ENCODE data around the gene RPL28.
"Not testable (repeated sequence)": the region's sequence is repeated elsewhere in the genome, so short reads cannot be mapped to it uniquely, and the experiment has no call there.

RPL28 gene

GRCh38 chr19:55433292-55433691 is 47.6 kb downstream of the RPL28 start:
- FAIRE-seq = no peak

DNA sequence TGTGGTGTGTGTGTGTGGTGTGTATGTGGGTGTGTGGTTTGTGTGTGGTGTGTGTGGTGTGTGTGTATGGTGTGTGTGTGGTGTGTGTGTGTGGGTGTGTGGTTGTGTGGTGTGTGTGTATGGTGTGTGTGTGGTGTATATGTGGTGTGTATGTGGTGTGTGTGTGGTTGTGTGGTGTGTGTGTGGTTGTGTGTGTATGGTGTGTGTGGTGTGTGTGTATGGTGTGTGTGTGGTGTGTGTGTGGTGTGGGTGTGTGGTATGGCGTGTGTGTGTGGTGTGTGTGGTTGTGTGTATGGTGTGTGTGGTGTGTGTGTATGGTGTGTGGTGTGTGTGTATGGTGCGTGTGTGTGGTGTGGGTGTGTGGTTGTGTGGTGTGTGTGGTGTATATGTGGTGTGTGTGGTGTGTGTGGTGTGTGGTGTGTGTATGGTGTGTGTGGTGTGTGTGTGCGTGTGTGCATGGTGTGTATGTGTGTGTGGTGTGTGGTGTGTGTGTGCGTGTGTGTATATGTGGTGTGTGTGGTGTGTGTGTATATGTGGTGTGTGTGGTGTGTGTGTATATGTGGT is 48.7 kb downstream of the RPL28 start:
- FAIRE-seq = no peak

DNA sequence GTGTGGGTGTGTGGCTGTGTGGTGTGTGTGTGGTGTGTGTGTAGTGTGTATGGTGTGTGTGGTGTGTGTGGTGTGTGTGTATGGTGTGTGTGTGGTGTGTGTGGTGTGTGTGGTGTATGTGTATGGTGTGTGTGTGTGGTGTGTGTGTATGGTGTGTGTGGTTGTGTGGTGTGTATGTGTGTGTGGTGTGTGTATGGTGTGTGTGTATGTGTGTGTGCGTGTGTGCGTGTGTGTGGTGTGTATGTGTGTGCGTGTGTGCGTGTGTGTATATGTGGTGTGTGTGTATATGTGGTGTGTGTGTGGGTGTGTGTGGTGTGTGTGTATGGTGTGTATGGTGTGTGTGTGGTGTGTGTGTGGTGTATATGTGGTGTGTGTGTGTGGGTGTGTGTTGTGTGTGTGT is 49.3 kb downstream of the RPL28 start:
- FAIRE-seq = no peak

GRCh38 chr19:55436847-55437246 is 51.1 kb downstream of the RPL28 start:
- no peak for FAIRE-seq

DNA sequence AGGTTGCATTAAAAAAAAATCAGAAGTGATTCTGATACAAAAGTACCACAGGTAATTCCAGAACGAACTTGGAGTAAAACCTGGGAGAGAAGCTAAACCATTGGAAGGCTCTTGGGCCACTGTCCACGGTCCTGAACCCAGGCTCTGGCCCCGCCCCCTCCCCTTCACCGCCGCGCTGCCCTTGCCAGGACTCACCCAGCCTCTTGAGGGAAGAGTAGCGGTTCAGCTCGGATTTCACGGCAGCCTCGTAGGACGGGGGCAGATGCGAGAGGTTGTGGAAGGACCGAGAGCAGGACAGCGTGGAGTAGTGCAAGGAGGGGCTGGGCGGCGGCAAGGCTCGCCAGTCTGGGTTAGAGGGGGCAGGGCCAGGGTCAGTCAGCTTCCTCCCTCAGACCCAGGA is 51.7 kb downstream of the RPL28 start:
- no peak for FAIRE-seq

- no peak for FAIRE-seq
These were observed 53.3 kb downstream of the RPL28 start for GRCh38 chr19:55439052-55439451.

- no peak for FAIRE-seq
These were observed 54.8 kb downstream of the RPL28 start for GRCh38 chr19:55440411-55441105.

DNA sequence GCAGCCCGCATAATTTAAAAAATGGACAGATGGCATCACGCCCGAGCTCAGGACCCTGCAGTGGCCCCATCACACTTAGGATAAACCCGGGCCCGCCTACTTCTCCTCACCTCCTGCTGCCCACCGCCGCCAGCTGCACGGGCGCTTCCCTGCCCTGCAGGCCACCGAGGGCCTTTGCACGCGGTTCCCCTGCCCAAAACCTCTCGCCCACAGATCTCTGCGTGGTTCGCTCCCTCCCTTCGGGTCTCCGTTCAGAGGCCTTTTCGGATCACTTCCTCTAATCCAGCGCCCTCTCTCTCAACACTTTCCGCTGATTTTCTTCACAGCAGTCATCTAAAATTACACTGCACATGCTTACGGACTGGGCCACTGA is 55.6 kb downstream of the RPL28 start:
- FAIRE-seq = no peak

DNA sequence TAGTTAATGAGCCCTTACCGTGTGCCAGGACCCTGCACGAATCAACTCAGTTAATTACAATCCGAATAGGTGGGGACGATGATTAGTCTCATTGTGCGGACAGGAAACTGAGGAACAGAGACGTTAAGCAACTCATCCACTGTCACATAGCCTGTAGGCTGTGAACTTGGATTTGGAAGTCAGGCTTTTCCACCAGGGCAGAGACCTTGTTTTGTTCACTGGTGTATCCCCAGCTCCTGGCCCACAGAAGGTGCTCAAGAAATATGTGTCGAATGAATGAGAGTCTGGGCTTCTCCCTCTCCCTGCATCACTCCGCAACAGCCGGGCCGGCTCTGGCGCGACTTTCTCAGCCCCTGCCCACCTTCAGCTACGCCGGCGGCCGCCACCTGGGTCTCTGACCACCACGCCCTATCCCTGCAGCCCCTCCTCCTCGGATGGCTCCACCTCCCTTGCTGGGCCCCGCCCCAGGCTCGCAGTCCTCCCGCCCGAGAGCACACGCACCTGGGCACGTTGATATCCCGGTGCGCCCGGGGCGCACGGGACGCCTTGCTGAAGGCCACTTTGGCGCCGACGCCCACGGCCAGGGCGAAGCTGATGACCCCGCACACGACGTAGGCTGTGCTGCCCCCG is 56.1 kb downstream of the RPL28 start:
- no peak for FAIRE-seq

GRCh38 chr19:55442372-55442961 is 56.7 kb downstream of the RPL28 start:
- FAIRE-seq = no peak

GRCh38 chr19:55443045-55443823 is 57.5 kb downstream of the RPL28 start, which contains the start of gene SHISA7:
Gene SHISA7 (minus strand): TSS chr19:55443300. CDS start chr19:55442863, 437 bp downstream.
- FAIRE-seq = no peak

DNA sequence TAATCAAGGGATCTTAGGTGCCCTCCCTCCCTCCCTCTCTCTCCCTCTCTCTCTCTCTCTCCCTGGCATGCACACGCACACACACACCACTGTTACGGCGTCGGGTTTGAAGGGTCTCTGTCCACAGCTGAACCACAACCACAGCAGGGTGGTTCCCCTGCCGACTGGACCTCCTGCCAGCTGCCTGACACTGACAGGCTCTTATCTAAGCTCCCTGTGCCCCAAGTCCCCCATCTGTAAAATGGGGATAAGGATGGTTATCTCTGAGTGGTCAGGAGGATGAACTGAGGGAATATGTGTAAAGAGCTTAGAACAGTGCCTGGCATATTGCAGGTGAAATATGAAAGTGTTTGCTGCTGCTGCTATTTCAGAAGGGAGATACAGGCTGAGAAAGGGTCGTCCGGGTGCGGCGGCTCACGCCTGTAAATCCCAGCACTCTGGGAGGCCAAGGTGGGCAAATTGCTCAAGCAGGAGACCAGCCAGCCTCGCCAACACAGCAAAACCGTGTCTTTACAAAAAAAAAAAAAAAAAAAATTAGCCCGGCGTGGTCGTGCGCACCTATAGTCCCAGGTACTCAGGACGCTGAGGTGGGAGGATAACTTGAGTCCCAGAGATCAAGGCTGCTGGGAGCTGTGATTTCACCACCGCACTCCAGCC is 58.2 kb downstream of the RPL28 start:
- FAIRE-seq = no peak

DNA sequence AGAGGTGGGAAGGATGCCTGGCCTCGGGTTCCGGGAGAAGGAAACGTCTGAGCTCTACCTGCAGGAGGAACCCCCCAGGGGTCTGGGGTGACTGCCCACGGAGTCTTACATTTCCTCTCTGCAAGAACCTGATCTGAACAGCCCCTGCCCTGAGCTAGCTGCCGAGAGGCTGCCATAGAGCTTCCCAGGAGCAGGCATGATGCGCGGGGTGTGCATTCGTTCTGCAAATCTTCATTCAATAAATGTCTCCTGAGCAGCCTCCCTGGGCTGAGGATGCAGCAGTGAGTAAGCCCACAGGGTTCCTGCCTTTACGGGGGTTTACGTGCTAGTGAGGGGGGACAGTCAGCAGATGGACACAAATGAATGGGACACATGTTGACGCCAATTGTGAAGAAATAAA is 58.9 kb downstream of the RPL28 start:
- FAIRE-seq = no peak

DNA sequence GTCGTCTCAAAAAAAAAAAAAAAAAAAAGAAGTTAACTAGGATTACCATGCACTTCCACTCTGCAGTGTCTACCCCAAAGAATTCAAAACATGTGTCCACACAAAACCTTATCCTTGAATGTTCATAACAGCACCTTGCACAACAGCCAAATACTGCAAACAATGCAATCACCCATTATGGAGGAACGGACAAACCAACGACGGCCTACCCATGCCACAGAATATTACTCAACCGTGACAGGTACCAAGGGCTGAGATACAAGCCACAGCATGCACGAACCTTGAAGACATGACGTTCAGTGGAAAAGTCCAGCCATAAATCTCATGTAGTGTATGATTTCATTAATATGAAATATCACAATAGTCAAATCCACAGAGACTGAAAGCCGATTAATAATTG is 60.3 kb downstream of the RPL28 start:
- FAIRE-seq = no peak

GRCh38 chr19:55447421-55448174 is 61.9 kb downstream of the RPL28 start:
- FAIRE-seq = no peak

GRCh38 chr19:55448175-55448490 is 62.4 kb downstream of the RPL28 start:
- not testable (repeated sequence) for FAIRE-seq

- FAIRE-seq = no peak
These were observed 63.7 kb downstream of the RPL28 start for GRCh38 chr19:55449469-55449868.

DNA sequence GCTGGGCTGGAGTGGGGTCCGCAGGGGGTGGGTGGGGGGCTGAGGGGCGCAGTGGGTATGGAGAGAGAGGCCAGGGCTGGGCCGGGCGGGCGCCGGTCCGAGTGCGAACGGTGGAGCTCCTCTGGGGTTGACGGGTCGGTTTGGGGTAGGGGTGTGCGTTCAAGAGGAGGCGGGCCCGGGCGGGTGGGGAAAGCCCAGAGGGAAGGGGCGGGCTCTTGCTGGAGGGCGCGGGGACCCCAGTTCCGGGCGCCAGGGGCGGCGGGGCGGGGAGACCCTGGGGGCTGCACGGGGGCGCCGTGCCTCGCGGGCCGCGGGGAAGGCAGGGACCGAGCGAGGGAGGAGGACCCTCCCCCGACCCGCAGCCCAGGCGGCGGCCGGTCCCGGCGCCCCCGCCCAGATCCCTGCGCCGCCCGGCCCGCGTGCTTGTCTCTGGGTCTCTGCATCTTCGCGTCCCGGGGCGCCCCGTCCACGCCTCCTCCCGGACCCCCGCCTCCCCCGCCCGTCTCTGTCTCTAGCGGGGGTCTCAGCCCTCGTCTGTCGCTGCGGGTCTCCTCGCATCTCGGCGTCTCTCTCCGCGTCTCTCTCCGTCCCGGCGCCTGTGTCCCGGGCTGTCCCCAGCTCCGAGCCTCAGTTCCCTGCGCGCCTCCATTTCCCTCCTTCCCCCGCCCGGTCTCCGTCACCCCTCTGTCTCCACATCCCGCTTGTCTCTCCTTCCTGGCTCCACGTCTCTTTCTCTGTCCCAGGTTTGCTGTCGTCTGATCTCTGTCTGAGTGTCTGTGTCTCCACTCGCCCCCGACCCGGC is 65.6 kb downstream of the RPL28 start:
- FAIRE-seq = no peak

GRCh38 chr19:55451965-55452748 is 66.4 kb downstream of the RPL28 start:
- FAIRE-seq = no peak
